Upper lobe of right lung (tissue), 1 donor: ENCODE results near the gene IPO9. TPM values are rescaled to one million over a fixed set of nuclear protein-coding genes. Genes with fewer than 3 reads are reported as not detected.

Source experiments
- ATAC-seq: fragments of 200-7000 bp; cut with Tn5 transposase; one replicate; pipeline ENCODE4 v1.9.1; 2020; ENCODE audit warnings: mild to moderate bottlenecking, moderate library complexity
- DNase-seq: peaks from one replicate; pipeline ENCODE4 v3.0.0-alpha.2; 2020
- H3K27ac ChIP-seq: fragments of 200-600 bp; one replicate; pipeline ENCODE4 v1.8.0; 2022
- H3K27me3 ChIP-seq: fragments of 200-600 bp; one replicate; pipeline ENCODE4 v1.8.0; 2022; ENCODE audit warnings: mild to moderate bottlenecking
- H3K36me3 ChIP-seq: fragments of 200-600 bp; one replicate; pipeline ENCODE4 v1.8.0; 2022
- H3K4me1 ChIP-seq: fragments of 200-600 bp; one replicate; pipeline ENCODE4 v1.8.0; 2022
- H3K4me3 ChIP-seq: fragments of 200-600 bp; one replicate; pipeline ENCODE4 v1.8.0; 2022; ENCODE audit warnings: mild to moderate bottlenecking
- H3K9me3 ChIP-seq: fragments of 200-600 bp; one replicate; pipeline ENCODE4 v1.8.0; 2022
- intact Hi-C: fragments of 100-400 bp; cut with DNase I; formaldehyde crosslinking; loops from one replicate; pipeline ENCODE4 v1.11.0; 2022
- long read RNA-seq: library from polyadenylated mRNA; unstranded; transcript quantifications from one replicate; pipeline ENCODE4 v2.0.0, GENCODE V29; 2021
- total RNA-seq: library from RNA; stranded (reverse); fragmentation: NEBNext Ultra II Directional; extraction: Animal tissue kit (Norgen Biotek cat#: 25700); gene quantifications from one replicate; pipeline ENCODE4 v1.2.1, GENCODE V29; 2021
- TF ChIP-seq, protein P1 (sequence below): fragments of 200-600 bp; IDR thresholded peaks from one replicate; pipeline ENCODE4 v1.8.0; 2022; ENCODE audit warnings: antibody characterized with exemption
- donor health status: DM: no; HTN: yes; CAD: no; lungs with severe emphysema.

IPO9 gene
- total RNA-seq = 44.5 TPM
- long read RNA-seq, full-length matches to known transcripts = 33 of 64 reads
- long read RNA-seq, partial matches to known transcripts = 17 of 64 reads
- long read RNA-seq, other reads (novel, unspliced or antisense) = 14 of 64 reads

DNA sequence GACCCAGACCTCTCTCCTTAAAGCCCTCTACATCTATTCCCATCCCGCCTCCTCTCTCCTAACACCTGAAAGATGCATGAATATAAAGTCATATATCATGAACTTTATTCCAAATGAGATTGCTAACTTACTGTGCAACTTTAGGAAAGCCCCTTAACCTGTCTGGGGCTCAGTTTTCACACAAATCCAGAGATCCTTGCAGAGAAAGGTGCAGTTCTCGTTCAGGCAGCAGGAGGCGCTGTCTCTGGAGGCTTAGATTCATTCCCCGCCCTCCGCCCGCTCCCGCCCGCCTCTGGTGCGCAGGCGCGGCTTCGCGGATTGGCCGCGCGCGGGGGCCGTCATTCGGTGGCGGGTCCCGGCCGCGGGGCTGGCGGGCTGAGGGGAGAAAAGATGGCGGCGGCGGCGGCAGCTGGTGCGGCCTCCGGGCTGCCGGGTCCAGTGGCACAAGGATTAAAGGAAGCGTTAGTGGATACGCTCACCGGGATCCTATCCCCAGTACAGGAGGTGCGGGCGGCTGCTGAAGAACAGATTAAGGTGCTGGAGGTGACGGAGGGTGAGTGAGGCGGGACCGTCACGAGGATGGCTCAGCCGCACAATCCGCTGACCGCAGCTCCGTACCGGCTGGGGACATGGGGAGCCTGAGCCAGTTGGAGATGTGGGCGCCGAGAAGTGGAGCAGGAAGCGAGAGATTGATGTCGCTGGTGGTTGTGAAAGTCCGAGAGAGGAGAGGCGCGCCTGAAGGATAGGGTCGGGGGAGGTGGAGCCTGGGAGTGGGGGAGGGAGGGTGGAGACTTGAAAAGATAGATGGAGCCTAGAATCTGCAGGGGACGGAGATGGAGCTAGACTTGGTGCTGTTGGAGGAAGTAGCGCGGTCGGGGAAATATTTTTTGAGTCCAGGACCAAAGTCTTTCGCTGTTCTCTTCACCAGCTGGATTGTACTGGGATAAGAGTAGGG lies at the start of gene IPO9:
IPO9 (plus strand) TSS at position 338 of the 955 bp plus-strand sequence; CDS start at position 391, 53 bp downstream.
- no peaks in the 10 kb centered on the region for H3K36me3 ChIP-seq
- ATAC-seq = peak; percentile 99
- H3K27ac ChIP-seq = peak within 1 kb of the TSS; percentile 95
- TF ChIP-seq, protein P1, sequence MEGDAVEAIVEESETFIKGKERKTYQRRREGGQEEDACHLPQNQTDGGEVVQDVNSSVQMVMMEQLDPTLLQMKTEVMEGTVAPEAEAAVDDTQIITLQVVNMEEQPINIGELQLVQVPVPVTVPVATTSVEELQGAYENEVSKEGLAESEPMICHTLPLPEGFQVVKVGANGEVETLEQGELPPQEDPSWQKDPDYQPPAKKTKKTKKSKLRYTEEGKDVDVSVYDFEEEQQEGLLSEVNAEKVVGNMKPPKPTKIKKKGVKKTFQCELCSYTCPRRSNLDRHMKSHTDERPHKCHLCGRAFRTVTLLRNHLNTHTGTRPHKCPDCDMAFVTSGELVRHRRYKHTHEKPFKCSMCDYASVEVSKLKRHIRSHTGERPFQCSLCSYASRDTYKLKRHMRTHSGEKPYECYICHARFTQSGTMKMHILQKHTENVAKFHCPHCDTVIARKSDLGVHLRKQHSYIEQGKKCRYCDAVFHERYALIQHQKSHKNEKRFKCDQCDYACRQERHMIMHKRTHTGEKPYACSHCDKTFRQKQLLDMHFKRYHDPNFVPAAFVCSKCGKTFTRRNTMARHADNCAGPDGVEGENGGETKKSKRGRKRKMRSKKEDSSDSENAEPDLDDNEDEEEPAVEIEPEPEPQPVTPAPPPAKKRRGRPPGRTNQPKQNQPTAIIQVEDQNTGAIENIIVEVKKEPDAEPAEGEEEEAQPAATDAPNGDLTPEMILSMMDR = peak; percentile 98
- H3K27me3 ChIP-seq = no peaks in the 10 kb centered on the region
- H3K4me3 ChIP-seq = peak within 1 kb of the TSS; percentile 98
- peak; percentile 96 for DNase-seq
- H3K9me3 ChIP-seq = no peaks in the 10 kb centered on the region
- H3K4me1 ChIP-seq = peaks cover 34% of the 10 kb centered on the region
- intact Hi-C loops = no loop called here

DNA sequence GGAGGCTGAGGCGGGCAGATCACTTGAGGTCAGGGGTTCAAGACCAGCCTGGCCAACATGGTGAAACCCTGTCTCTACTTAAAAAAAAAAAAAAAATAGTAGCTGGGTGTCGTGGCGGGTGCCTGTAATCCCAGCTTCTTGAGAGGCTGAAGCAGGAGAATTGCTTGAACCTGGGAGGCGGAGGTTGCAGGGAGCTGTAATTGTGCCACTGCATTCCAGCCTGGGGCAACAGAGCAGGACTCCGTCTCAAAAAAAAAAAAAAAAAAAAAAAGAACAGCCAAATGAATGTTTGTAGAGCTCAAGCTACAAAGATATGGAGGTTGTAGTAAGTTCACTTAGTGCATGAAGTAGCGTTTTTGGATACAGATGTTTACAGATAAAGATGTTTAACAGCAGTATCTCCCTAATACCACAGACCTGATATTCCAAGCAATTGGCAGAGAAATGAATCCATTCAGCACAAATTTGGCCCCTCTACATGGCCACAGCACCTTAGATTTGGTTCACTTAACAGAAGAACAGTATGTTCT lies 49.5 kb upstream of the IPO9 start:
- H3K36me3 ChIP-seq = peaks cover 39% of the 10 kb centered on the region
- ATAC-seq (no peak), DNase-seq (no peak)
- peak overlapping the region; percentile 24 for H3K27ac ChIP-seq
- TF ChIP-seq, protein P1 = no peak
- peaks cover 10% of the 10 kb centered on the region for H3K4me1 ChIP-seq
- H3K4me3 ChIP-seq = no peak overlapping the region
- intact Hi-C loops = no loop called here
- H3K9me3 ChIP-seq = no peaks in the 10 kb centered on the region
- H3K27me3 ChIP-seq = no peaks in the 10 kb centered on the region

DNA sequence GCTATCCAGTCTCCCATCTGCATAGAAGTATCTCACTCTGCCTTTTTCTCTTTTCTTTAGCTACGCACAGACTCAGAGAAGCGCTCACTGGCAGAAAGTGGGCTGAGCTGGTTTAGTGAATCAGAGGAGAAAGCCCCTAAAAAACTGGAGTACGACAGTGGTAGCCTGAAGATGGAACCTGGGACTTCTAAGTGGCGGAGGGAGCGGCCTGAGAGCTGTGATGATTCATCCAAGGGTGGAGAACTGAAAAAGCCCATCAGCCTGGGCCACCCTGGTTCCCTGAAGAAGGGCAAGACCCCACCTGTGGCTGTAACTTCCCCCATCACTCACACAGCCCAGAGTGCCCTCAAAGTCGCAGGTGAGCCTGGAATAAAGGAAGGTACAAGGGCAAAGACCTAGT lies 48.0 kb upstream of the IPO9 start:
- TF ChIP-seq, protein P1 = no peak
- DNase-seq (no peak), ATAC-seq (peak; percentile 12)
- no peaks in the 10 kb centered on the region for H3K27me3 ChIP-seq
- no peak overlapping the region for H3K4me3 ChIP-seq
- H3K27ac ChIP-seq = no peak overlapping the region
- H3K36me3 ChIP-seq = peaks cover 39% of the 10 kb centered on the region
- intact Hi-C loops = no loop called here
- no peaks in the 10 kb centered on the region for H3K9me3 ChIP-seq
- H3K4me1 ChIP-seq = peaks cover 10% of the 10 kb centered on the region

DNA sequence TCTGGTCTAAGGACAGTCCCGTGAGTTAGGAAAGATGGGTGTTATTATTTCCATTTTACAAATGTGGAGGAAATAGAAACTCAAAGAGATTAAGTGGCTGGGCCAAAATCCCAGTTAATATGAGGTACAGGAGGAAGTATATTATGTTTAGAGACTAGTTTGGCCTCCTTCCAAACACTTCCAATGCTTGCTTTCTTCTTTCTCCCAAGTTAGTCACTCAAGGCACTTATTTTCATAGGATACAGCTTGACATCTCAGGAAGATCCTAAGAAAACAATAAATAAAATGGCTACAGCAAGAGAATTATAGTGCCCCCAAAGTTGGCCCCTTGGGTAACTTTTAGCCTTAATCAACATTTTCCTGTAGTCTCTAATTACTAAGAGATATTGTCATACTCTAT lies 47.5 kb upstream of the IPO9 start:
- Histone ChIP-seq H3K27ac (no peak overlapping the region), H3K9me3 (no peaks in the 10 kb centered on the region), H3K4me1 (peaks cover 11% of the 10 kb centered on the region), H3K36me3 (peaks cover 43% of the 10 kb centered on the region), H3K4me3 (no peak overlapping the region), H3K27me3 (no peaks in the 10 kb centered on the region)
- intact Hi-C loops = no loop called here
- no peak for DNase-seq
- TF ChIP-seq, protein P1 = no peak
- no peak for ATAC-seq

DNA sequence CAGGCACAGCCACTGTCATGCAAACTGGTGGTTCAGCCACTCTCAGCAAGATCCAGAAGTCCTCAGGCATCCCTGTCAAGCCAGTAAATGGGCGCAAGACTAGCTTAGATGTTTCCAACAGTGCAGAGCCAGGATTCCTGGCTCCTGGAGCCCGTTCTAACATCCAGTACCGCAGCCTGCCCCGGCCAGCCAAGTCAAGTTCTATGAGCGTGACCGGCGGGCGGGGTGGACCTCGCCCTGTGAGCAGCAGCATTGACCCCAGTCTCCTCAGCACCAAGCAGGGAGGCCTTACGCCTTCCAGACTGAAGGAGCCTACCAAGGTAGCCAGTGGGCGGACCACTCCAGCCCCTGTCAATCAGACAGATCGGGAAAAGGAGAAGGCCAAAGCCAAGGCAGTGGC lies 46.6 kb upstream of the IPO9 start:
- peaks cover 19% of the 10 kb centered on the region for H3K4me1 ChIP-seq
- TF ChIP-seq, protein P1 = no peak
- intact Hi-C loops = no loop called here
- H3K27me3 ChIP-seq = no peaks in the 10 kb centered on the region
- H3K4me3 ChIP-seq = no peak overlapping the region
- ATAC-seq (no peak), DNase-seq (no peak)
- H3K36me3 ChIP-seq = peaks cover 49% of the 10 kb centered on the region
- no peak overlapping the region for H3K27ac ChIP-seq
- no peaks in the 10 kb centered on the region for H3K9me3 ChIP-seq
